Peyer's patch (tissue), 4 donors: ENCODE measurements around the gene SSRP1. TPM values are rescaled to one million over a fixed set of nuclear protein-coding genes. Genes with fewer than 3 reads are reported as not detected.

Experiments used
- total RNA-seq, 4 donors: library from RNA; depleted of rRNA; stranded (reverse); fragments of >200 nt; gene quantifications; one replicate each; pipeline ENCODE4 v1.1.0, GENCODE V29; 2016

Gene SSRP1
- total RNA-seq, 4 donors from 2014 or later = 39.9 to 106 (median 50.6) TPM

Other genes starting within 250 kb of the SSRP1 start
- gene LRRC55, start 153.9 kb downstream of the SSRP1 start, total RNA-seq = under 1 TPM in 1 of 4 donors, not detected in 3; 0.13 TPM
- gene APLNR, start 98.6 kb downstream of the SSRP1 start, total RNA-seq = 1 to 10 TPM in 1 of 4 donors, under 1 TPM in 3; 0.18 to 1.1 (median 0.65) TPM
- gene TNKS1BP1, start 10.9 kb downstream of the SSRP1 start, total RNA-seq = 100 to 1,000 TPM in 3 of 4 donors, 10 to 100 TPM in 1; 91.8 to 156 (median 139) TPM
- gene P2RX3, start 2.5 kb upstream of the SSRP1 start, total RNA-seq = under 1 TPM in 1 of 4 donors, not detected in 3; 0.80 TPM
- gene PRG3, start 45.3 kb upstream of the SSRP1 start, total RNA-seq = not detected
- not detected for gene PRG2, start 54.8 kb upstream of the SSRP1 start, total RNA-seq
- 10 to 100 TPM in 3 of 4 donors, 1 to 10 TPM in 1; 5.1 to 38.8 (median 17.6) TPM for gene SLC43A3, start 91.2 kb upstream of the SSRP1 start, total RNA-seq
- gene RTN4RL2, start 124.6 kb upstream of the SSRP1 start, total RNA-seq = 1 to 10 TPM in 1 of 4 donors, not detected in 3; 1.2 TPM
- 10 to 100 TPM in 3 of 4 donors, 1 to 10 TPM in 1; 4.6 to 19.0 (median 11.2) TPM for gene SLC43A1, start 179.8 kb upstream of the SSRP1 start, total RNA-seq
- 10 to 100 TPM; 16.8 to 39.6 (median 19.6) TPM for gene TIMM10, start 194.9 kb upstream of the SSRP1 start, total RNA-seq
- gene SMTNL1, start 201.7 kb upstream of the SSRP1 start, total RNA-seq = not detected
- gene UBE2L6, start 231.8 kb upstream of the SSRP1 start, total RNA-seq = 10 to 100 TPM; 15.6 to 66.0 (median 25.1) TPM